Dendritic cell treated with granulocyte-macrophage colony-stimulating factor and Interleukin-4, amounts not matched to agents 40 ng/mL and 50 ng/mL, for 4 days (primary cell): ENCODE data around the gene S100A14.
A peak's percentile ranks its signal among the peaks of the same experiment; 100 is the strongest.
"Not testable (repeated sequence)": the region's sequence is repeated elsewhere in the genome, so short reads cannot be mapped to it uniquely, and the experiment has no call there.

Experiments
- H3K27ac Mint-ChIP-seq: one replicate; pipeline ENCODE4 v1.8.0; 2022; ENCODE audit warnings: mild to moderate bottlenecking, mixed read lengths
- H3K27me3 Mint-ChIP-seq: one replicate; pipeline ENCODE4 v1.8.0; 2022; ENCODE audit warnings: mild to moderate bottlenecking, mixed read lengths
- H3K36me3 Mint-ChIP-seq: one replicate; pipeline ENCODE4 v1.8.0; 2022; ENCODE audit warnings: low read depth, mixed read lengths
- H3K4me1 Mint-ChIP-seq: one replicate; pipeline ENCODE4 v1.8.0; 2022; ENCODE audit warnings: low read depth, mixed read lengths
- H3K4me3 Mint-ChIP-seq: one replicate; pipeline ENCODE4 v1.8.0; 2022; ENCODE audit warnings: mild to moderate bottlenecking, moderate library complexity, mixed read lengths
- H3K9me3 Mint-ChIP-seq: one replicate; pipeline ENCODE4 v1.8.0; 2022; ENCODE audit warnings: mixed read lengths
- intact Hi-C: fragments of 100-400 bp; cut with micrococcal nuclease; formaldehyde crosslinking; loops from one replicate; pipeline ENCODE4 v1.15.0; 2022

S100A14 gene

DNA sequence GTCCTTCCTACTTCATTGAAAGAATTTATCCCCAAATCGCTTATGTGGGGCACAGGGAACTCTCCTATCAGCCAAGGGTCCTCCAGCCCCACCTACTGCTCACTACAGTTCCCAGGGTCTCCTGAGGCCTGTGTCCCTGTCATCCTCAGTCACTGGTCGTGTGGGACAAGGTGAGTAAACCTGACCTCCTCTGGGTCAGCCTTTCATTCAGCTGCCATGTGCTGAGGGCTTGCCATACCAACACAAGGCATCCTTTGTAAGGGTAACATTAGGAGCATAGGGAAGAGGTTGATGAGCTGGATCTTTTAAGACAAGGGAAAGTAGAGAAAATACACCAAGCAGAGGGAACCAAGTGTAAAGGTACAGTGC is 31.2 kb upstream of the S100A14 start:
- peaks cover 55% of the 10 kb centered on the region for H3K4me1 Mint-ChIP-seq
- H3K27me3 Mint-ChIP-seq: no peaks in the 10 kb centered on the region
- peak overlapping the region; percentile 44 for H3K4me3 Mint-ChIP-seq
- peaks cover 59% of the 10 kb centered on the region for H3K36me3 Mint-ChIP-seq
- H3K9me3 Mint-ChIP-seq: no peaks in the 10 kb centered on the region
- intact Hi-C loops: no loop called here
- peak overlapping the region; percentile 88 for H3K27ac Mint-ChIP-seq

DNA sequence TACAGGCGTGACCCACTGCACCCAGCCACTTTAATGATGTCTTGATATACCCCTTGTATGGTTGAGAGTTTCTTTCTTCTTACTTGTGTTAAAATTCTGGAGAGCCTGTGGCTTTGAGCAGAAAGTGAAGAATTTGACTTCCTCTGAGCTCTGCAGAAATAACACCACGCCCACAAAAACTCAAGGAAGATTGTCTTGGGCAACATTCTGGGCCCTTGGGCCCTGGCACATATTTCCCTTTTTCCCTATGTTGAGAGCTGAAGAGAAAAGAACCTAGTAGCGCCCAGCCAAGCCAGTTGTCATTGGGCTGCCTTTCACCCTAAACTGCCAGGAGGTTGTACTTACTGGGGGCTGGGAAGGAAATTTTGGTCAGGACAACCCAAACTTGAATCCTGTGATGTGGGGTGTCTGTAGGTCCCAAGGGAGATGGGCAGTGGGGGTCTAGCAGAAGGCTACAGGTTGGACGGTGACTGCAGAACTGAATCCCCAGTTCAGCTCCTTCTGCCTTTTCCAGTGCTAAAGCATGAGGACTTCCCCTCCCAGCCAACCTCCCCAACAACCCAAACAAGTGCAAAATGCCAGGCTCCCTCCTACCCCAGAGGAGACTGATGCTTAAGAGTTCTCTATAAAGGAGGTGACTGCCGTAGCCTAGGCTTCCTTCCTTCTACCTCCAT is 30.7 kb upstream of the S100A14 start:
- H3K27me3 Mint-ChIP-seq: no peaks in the 10 kb centered on the region
- H3K4me3 Mint-ChIP-seq: peak overlapping the region; percentile 44
- peaks cover 64% of the 10 kb centered on the region for H3K36me3 Mint-ChIP-seq
- H3K27ac Mint-ChIP-seq: peak overlapping the region; percentile 88
- H3K9me3 Mint-ChIP-seq: no peaks in the 10 kb centered on the region
- H3K4me1 Mint-ChIP-seq: peaks cover 59% of the 10 kb centered on the region
- intact Hi-C loops: no loop called here

DNA sequence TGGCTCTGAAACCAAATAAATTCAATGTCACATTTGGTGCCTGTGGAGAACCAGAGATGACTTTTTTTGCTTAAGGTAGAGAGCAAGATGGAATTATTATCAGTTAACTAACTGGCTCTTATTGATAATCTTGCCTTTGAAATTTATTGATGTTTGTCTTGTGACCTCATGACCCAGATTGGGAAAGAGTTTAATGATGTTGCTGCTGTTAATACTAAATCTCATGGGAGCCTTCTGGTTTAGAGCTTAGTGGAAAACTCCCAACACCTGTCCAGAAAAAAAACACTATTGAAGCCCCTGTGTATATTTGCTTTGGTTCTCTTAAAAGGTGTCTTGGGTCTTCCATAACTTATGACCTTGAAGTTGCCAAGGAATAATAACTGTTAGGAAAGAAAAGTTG is 27.7 kb upstream of the S100A14 start:
- intact Hi-C loops: no loop called here
- H3K9me3 Mint-ChIP-seq: no peaks in the 10 kb centered on the region
- H3K4me3 Mint-ChIP-seq: no peak overlapping the region
- H3K27me3 Mint-ChIP-seq: no peaks in the 10 kb centered on the region
- H3K36me3 Mint-ChIP-seq: peaks cover 94% of the 10 kb centered on the region
- H3K4me1 Mint-ChIP-seq: peaks cover 59% of the 10 kb centered on the region
- H3K27ac Mint-ChIP-seq: no peak overlapping the region

DNA sequence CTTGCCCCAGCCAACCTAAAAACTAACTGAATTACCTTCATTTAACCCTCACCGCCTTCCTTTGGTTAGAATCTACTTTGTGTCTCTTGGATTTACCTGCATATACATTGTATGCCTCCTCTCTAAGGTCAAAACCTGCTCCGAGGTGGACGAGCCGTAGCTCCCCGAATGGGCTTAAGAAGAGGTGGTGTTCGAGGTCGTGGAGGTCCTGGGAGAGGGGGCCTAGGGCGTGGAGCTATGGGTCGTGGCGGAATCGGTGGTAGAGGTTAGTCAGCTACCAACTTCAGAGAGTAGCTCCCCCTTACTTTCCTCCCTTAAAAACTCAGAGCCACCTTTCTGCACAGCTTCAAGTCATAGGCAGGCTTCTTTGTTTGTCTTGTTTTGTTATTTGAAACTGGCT is 27.0 kb upstream of the S100A14 start:
- Mint-ChIP-seq H3K4me1 (peaks cover 55% of the 10 kb centered on the region), H3K36me3 (peaks cover 100% of the 10 kb centered on the region), H3K9me3 (no peaks in the 10 kb centered on the region), H3K27me3 (no peaks in the 10 kb centered on the region), H3K4me3 (no peak overlapping the region), H3K27ac (no peak overlapping the region)
- intact Hi-C loops: no loop called here

DNA sequence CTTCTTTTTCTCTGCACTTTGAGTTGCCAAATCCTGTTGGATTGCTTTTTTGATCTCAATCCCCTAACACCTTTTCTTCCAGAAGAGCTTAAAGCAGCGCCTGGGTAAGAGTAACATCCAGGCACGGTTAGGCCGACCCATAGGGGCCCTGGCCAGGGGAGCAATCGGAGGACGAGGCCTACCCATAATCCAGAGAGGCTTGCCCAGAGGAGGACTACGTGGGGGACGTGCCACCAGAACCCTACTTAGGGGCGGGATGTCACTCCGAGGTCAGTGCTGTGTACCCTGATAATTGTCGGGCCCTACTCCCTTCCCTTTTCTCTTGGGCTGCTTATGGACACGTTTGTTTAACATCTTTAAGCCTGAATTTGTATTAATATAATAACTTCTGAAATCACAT is 26.0 kb upstream of the S100A14 start:
- Mint-ChIP-seq H3K4me1 (peaks cover 52% of the 10 kb centered on the region), H3K36me3 (peaks cover 100% of the 10 kb centered on the region), H3K27ac (no peak overlapping the region), H3K27me3 (no peaks in the 10 kb centered on the region), H3K4me3 (no peak overlapping the region), H3K9me3 (no peaks in the 10 kb centered on the region)
- intact Hi-C loops: no loop called here

DNA sequence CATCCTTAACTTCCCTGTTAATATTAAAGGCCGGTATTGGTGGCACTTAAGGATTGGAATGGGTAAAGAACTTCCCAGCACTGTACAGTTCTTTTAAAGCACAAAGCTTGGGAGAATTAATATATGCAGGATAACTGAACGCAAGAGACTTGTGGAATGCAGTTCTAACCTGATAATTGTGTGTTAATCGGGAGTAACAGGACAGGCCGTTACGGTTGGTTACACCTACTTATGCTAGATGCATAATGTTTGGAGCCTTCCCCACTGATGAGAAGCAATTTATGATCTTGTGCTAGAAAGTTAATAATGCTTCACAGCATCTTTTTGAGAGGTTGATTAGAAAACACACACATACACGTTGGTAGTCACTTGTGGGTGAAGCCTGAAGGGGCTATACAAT is 24.7 kb upstream of the S100A14 start:
- Mint-ChIP-seq H3K27ac (no peak overlapping the region), H3K27me3 (no peaks in the 10 kb centered on the region), H3K4me1 (peaks cover 45% of the 10 kb centered on the region), H3K4me3 (no peak overlapping the region), H3K9me3 (no peaks in the 10 kb centered on the region), H3K36me3 (peaks cover 100% of the 10 kb centered on the region)
- intact Hi-C loops: no loop called here

DNA sequence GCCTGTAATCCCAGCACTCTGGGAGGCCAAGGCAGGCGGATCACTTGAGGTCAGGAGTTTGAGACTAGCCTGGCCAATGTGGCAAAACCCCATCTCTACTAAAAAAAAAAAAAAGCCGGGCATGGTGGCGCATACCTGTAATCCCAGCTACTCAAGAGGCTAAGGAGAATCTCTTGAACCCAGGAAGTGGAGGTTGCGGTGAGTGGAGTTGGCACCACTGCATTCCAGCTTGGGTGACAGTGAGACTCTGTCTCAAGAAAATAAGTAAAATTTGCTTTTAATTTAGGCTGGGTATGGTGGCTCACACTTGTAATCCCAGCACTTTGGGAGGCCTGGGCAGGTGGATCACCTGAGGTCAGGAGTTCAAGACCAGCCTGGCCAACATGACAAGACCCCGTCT is 24.1 kb upstream of the S100A14 start:
- Mint-ChIP-seq H3K36me3 (peaks cover 99% of the 10 kb centered on the region), H3K4me1 (peaks cover 39% of the 10 kb centered on the region)
- intact Hi-C loops, H3K27ac Mint-ChIP-seq, H3K27me3 Mint-ChIP-seq, H3K4me3 Mint-ChIP-seq, H3K9me3 Mint-ChIP-seq: not testable (repeated sequence)

DNA sequence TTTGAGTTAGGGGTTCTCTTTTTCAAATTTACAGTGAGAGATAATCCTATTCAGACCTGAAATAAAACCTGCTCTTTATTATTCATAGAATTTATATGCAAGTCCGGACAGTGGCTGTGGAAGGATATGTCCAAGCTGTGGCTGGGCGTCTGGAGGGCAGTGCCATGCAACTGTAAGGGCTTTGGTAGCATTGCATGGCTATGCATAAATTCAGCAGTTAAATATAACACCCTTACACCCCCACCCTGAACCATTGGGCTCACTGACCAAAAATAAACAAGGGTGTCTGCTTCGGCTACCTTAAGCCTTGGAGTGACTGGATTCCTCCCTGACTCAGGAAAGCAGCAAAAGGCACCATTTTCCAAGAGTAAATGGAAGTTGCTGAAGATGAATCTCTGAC is 23.2 kb upstream of the S100A14 start:
- H3K36me3 Mint-ChIP-seq: peaks cover 98% of the 10 kb centered on the region
- intact Hi-C loops: no loop called here
- H3K27ac Mint-ChIP-seq: no peak overlapping the region
- no peaks in the 10 kb centered on the region for H3K27me3 Mint-ChIP-seq
- H3K4me1 Mint-ChIP-seq: peaks cover 32% of the 10 kb centered on the region
- H3K4me3 Mint-ChIP-seq: no peak overlapping the region
- no peaks in the 10 kb centered on the region for H3K9me3 Mint-ChIP-seq

DNA sequence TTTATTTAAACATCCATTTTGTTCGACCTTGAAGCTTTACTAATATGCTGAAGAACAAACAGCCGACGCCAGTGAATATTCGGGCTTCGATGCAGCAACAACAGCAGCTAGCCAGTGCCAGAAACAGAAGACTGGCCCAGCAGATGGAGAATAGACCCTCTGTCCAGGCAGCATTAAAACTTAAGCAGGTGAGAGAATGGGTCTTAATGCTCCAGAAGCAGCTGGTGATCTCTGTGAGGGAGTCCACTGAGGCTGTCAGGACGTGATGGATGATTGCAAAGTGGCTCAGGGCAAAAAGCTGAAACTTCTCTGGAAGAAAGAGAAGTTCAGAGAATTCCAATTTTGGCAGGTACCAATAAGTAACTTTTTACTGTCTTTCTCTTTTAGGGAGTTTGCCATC is 22.1 kb upstream of the S100A14 start:
- H3K4me1 Mint-ChIP-seq: peaks cover 28% of the 10 kb centered on the region
- H3K4me3 Mint-ChIP-seq: no peak overlapping the region
- no peak overlapping the region for H3K27ac Mint-ChIP-seq
- H3K9me3 Mint-ChIP-seq: no peaks in the 10 kb centered on the region
- no peaks in the 10 kb centered on the region for H3K27me3 Mint-ChIP-seq
- peaks cover 94% of the 10 kb centered on the region for H3K36me3 Mint-ChIP-seq
- intact Hi-C loops: no loop called here

DNA sequence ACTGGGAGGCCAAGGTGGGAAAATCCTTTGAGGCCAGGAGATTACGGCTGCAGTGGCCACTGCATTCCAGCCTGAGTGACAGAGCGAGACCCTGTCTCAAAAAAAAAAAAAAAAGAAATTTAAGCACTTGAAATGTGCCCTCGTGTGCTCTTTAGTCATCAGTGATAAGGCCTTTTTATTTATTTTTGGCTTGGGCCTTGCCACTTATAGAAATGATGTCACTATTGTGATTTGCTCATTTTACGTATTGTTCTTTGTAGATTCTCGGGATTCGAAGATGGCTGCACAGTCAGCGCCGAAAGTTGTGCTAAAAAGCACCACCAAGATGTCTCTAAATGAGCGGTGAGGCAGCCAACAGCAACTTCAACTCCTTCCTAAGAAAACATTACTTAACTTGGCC is 20.2 kb upstream of the S100A14 start:
- Mint-ChIP-seq H3K4me3 (no peak overlapping the region), H3K36me3 (peaks cover 75% of the 10 kb centered on the region), H3K27me3 (no peaks in the 10 kb centered on the region), H3K4me1 (peaks cover 36% of the 10 kb centered on the region), H3K27ac (no peak overlapping the region), H3K9me3 (no peaks in the 10 kb centered on the region)
- intact Hi-C loops: no loop called here

DNA sequence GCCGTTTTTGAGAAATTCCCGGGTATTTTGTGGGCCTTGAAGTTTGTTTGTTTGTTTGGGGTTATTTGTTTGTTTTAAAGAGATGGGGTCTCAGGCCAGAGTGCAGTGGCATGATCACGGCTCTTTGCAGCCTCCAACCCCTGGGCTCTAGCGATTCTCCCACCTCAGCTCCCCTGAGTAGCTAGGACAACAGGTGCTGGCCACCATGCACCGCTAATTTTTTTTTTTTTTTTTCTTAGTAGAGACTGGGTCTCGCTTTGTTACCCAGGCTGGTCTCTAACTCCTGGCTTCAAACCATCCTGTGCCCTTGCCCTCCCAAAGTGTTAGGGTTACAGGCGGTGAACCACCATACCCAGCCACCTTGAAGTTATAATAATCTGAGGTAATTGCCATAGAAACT is 19.7 kb upstream of the S100A14 start:
- Mint-ChIP-seq H3K27ac (peak overlapping the region; percentile 22), H3K36me3 (peaks cover 70% of the 10 kb centered on the region), H3K9me3 (no peaks in the 10 kb centered on the region), H3K4me3 (no peak overlapping the region), H3K27me3 (no peaks in the 10 kb centered on the region), H3K4me1 (peaks cover 40% of the 10 kb centered on the region)
- intact Hi-C loops: no loop called here

DNA sequence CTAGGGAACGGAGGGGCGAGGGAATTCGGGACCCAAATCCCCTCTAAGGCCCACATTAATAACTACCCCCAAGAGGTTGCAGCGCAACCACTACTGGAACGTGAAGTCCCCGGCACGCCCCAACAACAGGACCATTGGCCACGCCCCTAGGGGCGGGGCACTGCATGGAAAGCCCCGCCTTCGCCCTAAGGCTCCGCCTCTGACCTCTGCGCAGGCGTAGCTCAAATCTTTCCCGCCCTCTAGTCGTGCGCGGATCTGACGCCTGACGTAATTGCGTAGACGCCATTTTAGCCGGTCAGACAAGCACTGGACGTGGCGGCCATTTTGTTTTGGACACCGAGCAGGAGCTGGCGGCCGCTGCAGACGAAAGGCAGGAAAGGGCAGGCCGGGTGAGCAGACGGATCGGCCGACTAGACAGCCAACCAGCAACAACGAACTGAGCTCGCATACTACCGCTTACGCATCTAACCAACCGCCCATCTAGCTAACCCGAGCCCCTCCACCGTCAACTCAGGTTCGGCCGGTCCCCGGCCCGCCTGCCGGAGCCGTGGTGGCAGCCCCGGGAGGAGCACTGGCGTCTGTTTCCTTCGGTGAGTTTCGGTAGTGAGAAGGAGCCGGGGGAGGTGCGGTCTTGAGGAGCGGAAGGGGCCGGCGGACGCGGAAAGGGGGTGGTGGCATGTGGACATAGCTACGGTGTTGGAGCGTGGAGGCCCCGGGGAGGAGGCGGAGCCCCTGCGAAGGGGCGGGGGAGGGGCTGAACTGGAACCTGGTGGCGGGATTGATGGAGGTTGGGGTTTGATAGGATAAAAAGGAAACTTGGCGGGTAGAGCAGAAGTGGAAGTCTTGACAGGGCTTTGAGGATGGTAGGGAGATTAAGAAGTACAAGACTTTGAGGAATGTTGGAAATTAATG is 17.9 kb upstream of the S100A14 start, which contains the start of gene CHTOP:
TSS of gene CHTOP (plus strand) at position 313 of the 912 bp plus-strand sequence. CDS start 2,523 bp downstream, outside the sequence.
- Mint-ChIP-seq H3K27ac (peak within 1 kb of the TSS; percentile 98), H3K36me3 (peaks cover 52% of the 10 kb centered on the region), H3K4me3 (peak within 1 kb of the TSS; percentile 100), H3K9me3 (no peaks in the 10 kb centered on the region), H3K4me1 (peaks cover 59% of the 10 kb centered on the region), H3K27me3 (peaks cover 2% of the 10 kb centered on the region)
- intact Hi-C loops: loop anchor here (1.0 kb wide), 1 partner anchor 24 kb away; the partner anchor contains the start of gene SNAPIN

DNA sequence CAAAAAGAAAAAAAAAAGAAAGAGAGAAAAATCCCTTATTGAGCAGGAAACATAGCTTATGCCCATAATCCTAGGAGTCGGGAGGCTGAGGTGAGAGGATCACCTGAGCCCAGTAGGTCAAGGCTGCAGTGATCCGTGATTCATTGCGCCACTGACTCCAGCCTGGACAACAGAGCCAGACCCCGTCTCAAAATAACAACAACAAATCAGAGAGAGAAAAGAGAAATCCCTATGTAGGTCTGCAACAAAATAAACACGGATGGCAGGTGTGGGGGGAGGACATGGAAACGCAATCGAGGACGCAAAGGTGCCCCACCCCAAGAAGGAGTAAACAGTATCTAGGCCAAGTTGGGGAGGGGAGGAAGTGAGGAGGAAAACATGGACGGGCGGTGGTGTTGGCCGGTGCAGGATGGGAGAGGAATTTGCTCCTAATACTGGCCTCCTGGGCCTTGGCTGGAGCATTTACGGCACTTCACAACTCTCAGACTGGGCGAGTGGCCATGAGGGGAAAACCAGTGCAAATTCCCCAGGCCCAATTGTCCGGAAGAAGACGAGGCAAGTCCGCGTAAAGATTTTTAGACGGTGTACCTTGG is 17.1 kb upstream of the S100A14 start:
- intact Hi-C loops: no loop called here
- Mint-ChIP-seq H3K4me1 (peaks cover 67% of the 10 kb centered on the region), H3K9me3 (no peaks in the 10 kb centered on the region), H3K27ac (peak overlapping the region; percentile 98), H3K27me3 (peaks cover 4% of the 10 kb centered on the region), H3K36me3 (peaks cover 44% of the 10 kb centered on the region), H3K4me3 (peak overlapping the region; percentile 100)
